Ectodermal cell (in vitro differentiated cells): ENCODE measurements around the gene ARHGAP1.

ENCODE experiments used
- H3K27ac ChIP-seq: 2 replicates; pipeline ENCODE4 v1.7.0; 2013; ENCODE audit warnings: mild to moderate bottlenecking, low read depth, low read length; ENCODE audit not compliant: insufficient read depth, poor library complexity, severe bottlenecking
- H3K27me3 ChIP-seq: 2 replicates; pipeline ENCODE4 v1.7.0; 2013; ENCODE audit warnings: mild to moderate bottlenecking, low read length; ENCODE audit not compliant: insufficient read depth, control insufficient read depth, poor library complexity, severe bottlenecking
- H3K36me3 ChIP-seq: one replicate; pipeline ENCODE4 v1.7.0; 2013; ENCODE audit warnings: low read length; ENCODE audit not compliant: control insufficient read depth, insufficient read depth
- H3K4me1 ChIP-seq: one replicate; pipeline ENCODE4 v1.7.0; 2013; ENCODE audit warnings: low read length; ENCODE audit not compliant: control insufficient read depth, insufficient read depth
- H3K4me3 ChIP-seq: 2 replicates; pipeline ENCODE4 v1.7.0; 2013; ENCODE audit warnings: low read depth, low read length, control low read depth; ENCODE audit not compliant: insufficient read depth
- H3K9me3 ChIP-seq: 2 replicates; pipeline ENCODE4 v1.7.0; 2013; ENCODE audit warnings: mild to moderate bottlenecking, low read length, moderate library complexity; ENCODE audit not compliant: control insufficient read depth
- WGBS, 2 experiments: methylation state at CpG; one replicate each; pipeline ENCODE4 v1.1.7; 2013; ENCODE audit warnings: missing lambda C conversion rate in 2 of 2; 5-methylcytosine and 5-hydroxymethylcytosine counted together

Gene ARHGAP1

DNA sequence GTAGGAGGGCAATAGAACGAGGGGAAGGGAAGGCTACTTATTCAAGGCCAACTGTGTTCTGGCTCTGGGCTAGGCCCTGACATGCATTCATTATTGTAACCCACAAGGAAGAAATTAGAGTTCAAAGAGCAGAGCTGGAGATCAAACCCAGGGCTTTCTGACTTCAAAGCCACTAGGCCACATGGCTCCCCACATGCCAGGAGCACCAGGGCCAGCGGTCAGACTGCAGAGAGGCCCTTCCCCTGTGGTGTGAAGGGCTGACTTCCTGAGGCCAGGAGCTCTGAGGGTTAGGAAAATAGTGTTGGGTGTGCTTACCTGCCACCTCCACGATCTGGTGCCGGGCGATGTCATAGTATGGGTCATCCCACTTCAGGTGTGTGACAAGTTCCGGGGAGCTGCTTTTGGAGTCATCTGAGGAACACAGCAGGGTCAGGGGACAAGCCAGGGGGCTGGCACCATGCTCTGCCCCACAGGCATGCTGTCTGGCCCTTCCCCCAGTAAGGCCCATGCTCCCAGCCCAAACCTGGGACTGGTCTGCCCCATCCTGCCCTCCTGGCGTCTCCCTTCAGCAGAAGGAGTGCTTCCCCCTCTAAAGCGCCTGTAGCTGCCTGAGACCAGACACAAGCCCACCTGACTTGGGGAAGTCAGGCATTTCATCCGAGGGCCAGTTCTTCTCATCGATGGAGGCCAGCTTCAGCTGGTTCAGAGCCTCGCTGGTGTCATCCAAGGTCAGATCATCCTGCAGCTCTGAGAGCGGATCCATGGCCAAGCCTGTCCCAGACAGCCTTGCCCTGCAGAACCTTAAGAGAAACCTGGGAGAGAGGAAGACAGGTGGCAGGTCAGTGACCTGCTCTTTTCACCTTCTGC, 4.8 kb downstream of the ARHGAP1 start:
- no peak overlapping the region for H3K27ac ChIP-seq
- WGBS, 2 experiments: 94% methylated on average over 12 of the region's 12 CpGs
- H3K27me3 ChIP-seq: no peaks in the 10 kb centered on the region
- H3K4me1 ChIP-seq: peaks cover 10% of the 10 kb centered on the region
- H3K4me3 ChIP-seq: no peak overlapping the region
- H3K36me3 ChIP-seq: peaks cover 3% of the 10 kb centered on the region
- H3K9me3 ChIP-seq: no peaks in the 10 kb centered on the region

GRCh38 chr11:46694607-46695006, 5.8 kb downstream of the ARHGAP1 start:
- Histone ChIP-seq H3K4me3 (no peak overlapping the region), H3K27ac (no peak overlapping the region), H3K36me3 (peaks cover 3% of the 10 kb centered on the region), H3K4me1 (peaks cover 10% of the 10 kb centered on the region), H3K27me3 (no peaks in the 10 kb centered on the region), H3K9me3 (no peaks in the 10 kb centered on the region)
- WGBS, 2 experiments: 95 to 96% methylated on average over 7 of the region's 7 CpGs

- no peaks in the 10 kb centered on the region for H3K9me3 ChIP-seq
- H3K27ac ChIP-seq: no peak overlapping the region
- peaks cover 10% of the 10 kb centered on the region for H3K4me1 ChIP-seq
- H3K27me3 ChIP-seq: no peaks in the 10 kb centered on the region
- 96 to 98% methylated on average over 6 of the region's 6 CpGs for WGBS, 2 experiments
- peaks cover 3% of the 10 kb centered on the region for H3K36me3 ChIP-seq
- H3K4me3 ChIP-seq: no peak overlapping the region
Observed at GRCh38 chr11:46694072-46694471, 6.3 kb downstream of the ARHGAP1 start.

DNA sequence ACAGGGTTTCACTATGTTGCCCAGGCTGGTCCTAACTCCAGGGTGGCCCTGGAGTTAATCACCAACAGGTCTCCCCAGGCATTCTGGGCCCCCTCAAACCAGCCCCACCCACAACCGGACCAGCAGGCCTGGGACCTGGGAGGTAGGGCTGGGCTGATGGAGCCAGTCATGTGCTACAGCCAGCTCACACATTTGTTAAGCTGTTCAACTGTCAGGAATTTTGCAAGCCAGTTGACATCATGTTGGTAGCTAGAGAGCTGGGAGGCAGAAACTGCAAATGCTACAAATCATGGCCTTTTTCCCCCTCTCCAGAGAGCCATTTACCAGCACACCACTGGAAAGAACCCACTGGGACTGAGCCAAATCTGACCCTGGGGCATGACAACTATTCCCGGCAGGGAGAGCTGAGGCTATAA, 6.8 kb downstream of the ARHGAP1 start:
- Histone ChIP-seq H3K27ac (no peak overlapping the region), H3K4me3 (no peak overlapping the region), H3K36me3 (peaks cover 3% of the 10 kb centered on the region), H3K9me3 (no peaks in the 10 kb centered on the region), H3K27me3 (no peaks in the 10 kb centered on the region), H3K4me1 (peaks cover 10% of the 10 kb centered on the region)
- 95 to 97% methylated on average over 2 of the region's 2 CpGs for WGBS, 2 experiments

- Histone ChIP-seq H3K4me3 (no peak overlapping the region), H3K27me3 (no peaks in the 10 kb centered on the region), H3K9me3 (no peaks in the 10 kb centered on the region), H3K4me1 (peaks cover 5% of the 10 kb centered on the region), H3K36me3 (peaks cover 3% of the 10 kb centered on the region), H3K27ac (no peak overlapping the region)
- 94 to 97% methylated on average over 4 of the region's 4 CpGs for WGBS, 2 experiments
Observed at GRCh38 chr11:46692450-46692849, 8.0 kb downstream of the ARHGAP1 start.

DNA sequence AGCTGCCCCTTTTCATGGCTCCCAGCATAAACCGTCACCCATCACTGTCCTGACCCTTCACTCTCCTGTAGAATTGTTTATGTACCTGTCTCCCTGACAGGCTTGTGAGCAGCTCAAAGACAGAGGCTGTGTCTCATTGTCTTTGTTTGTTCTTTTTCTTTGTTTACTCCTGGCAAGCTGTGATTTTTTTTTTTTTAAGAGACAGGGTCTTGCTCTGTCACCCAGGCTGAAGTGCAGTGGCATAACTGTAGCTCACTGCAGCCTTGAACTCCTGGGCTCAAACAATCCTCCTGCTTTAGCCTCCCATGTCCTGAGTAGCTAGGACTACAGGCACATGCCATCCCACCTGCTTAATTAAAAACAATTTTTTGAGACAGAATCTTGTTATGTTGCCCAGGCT, 9.7 kb downstream of the ARHGAP1 start:
- H3K4me1 ChIP-seq: no peaks in the 10 kb centered on the region
- peaks cover 3% of the 10 kb centered on the region for H3K36me3 ChIP-seq
- no peaks in the 10 kb centered on the region for H3K9me3 ChIP-seq
- WGBS, 2 experiments: 93 to 94% methylated on average over 1 of the region's 1 CpG
- H3K27me3 ChIP-seq: no peaks in the 10 kb centered on the region
- H3K27ac ChIP-seq: no peak overlapping the region
- H3K4me3 ChIP-seq: no peak overlapping the region

DNA sequence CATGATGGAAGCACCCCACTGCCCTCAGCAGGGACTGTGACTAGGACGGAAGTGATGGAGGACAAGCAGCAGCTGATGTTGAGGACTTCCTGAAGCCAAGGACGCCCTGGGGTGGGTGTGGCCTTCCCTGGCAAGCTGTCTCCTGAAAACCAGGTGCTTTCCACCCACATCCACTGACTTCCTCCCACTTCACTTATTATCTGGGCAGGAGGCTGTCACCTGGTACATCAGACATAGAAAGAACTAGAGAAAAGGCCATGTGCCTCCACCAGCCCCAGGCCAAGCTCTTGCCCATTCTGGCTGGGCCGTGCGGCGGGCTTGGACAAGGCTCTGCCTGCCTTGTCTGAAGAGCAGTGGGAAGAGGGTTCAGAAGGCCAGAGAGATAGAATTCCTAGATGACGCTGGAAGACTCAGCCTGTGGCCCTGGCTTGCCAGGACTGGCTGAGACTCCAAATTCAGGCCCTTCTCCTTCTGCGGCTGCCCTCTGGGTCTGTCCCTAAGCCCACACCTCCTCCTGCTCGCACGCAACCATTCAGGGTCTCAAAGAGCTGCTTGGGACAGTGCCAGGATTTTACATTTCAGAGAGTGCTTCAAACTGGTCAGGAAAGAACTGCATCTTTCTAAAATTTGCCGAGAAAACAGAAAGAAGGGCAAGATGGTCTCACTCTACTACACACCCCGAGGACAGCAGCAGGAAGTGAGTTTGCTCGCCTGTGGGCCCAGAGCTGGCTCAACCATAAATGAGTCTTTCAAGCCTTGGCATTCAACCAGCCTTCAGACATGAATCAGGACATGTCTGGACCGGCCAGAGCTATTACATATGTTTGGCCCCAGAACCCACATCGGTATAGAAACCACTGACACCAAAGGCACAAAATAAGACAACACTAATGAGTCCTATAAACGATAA, 13.3 kb downstream of the ARHGAP1 start:
- H3K27ac ChIP-seq: no peak overlapping the region
- H3K27me3 ChIP-seq: no peaks in the 10 kb centered on the region
- 94% methylated on average over 15 of the region's 15 CpGs for WGBS, 2 experiments
- no peaks in the 10 kb centered on the region for H3K9me3 ChIP-seq
- peaks cover 2% of the 10 kb centered on the region for H3K36me3 ChIP-seq
- no peak overlapping the region for H3K4me3 ChIP-seq
- H3K4me1 ChIP-seq: no peaks in the 10 kb centered on the region

- no peak overlapping the region for H3K27ac ChIP-seq
- 98 to 100% methylated on average over 2 of the region's 3 CpGs for WGBS, 2 experiments
Observed at GRCh38 chr11:46684367-46684766, 16.1 kb downstream of the ARHGAP1 start.

DNA sequence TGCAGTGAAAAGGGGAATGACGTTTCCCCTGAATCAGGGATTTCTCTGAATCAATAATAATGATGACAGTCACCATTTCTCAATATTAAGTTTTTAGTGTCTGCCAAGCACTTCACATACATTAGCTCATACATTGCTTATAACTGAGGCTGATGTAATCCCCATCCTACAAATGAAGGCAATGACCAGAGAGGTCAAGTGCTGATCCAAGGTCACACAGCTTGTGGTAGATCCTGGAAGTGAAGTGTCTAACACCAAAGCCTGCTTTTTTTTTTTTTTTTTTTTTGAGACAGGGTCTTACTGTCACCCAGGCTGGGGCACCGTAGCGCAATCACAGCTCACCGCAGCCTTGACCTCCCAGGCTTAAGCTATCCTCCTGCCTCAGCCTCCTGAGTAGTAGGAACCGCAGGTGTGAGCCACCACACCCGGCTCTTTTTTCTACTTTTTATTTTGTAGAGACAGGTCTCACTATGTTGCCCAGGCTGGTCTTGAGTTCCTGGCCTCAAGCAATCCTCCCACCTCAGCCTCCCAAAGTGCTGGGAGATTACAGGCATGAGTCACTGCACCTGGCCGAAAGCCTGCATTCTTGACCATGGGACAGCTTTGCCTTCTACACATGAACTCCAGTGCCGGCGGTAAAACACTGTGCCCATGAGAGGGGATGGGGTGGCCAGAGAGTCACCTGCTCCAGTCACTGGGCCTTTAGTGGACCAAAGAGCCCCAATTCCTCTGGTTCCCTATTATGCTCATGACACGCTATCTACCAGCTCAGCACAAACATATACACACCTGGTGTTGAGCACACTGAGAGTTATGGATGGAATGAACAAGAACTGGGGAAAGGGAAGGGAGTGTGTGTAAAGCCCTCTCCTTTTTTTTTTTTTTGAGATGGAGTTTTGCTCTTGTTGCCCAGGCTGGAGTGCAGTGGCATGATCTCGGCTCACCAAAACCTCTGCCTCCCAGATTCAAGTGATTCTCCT, 17.4 kb downstream of the ARHGAP1 start:
- no peak overlapping the region for H3K27ac ChIP-seq
- H3K36me3 ChIP-seq: no peaks in the 10 kb centered on the region
- no peak overlapping the region for H3K4me3 ChIP-seq
- H3K27me3 ChIP-seq: no peaks in the 10 kb centered on the region
- H3K4me1 ChIP-seq: no peaks in the 10 kb centered on the region
- WGBS, 2 experiments: 93 to 96% methylated on average over 11 of the region's 11 CpGs
- no peaks in the 10 kb centered on the region for H3K9me3 ChIP-seq

More at GRCh38 chr11:46684367-46684766, 16.1 kb downstream of the ARHGAP1 start:
- Histone ChIP-seq H3K9me3 (no peaks in the 10 kb centered on the region), H3K4me1 (no peaks in the 10 kb centered on the region), H3K36me3 (no peaks in the 10 kb centered on the region), H3K4me3 (no peak overlapping the region), H3K27me3 (no peaks in the 10 kb centered on the region)
